HFF-Myc (cell line): ENCODE data around the gene AKAP5.

Experiments used
- DNase-seq: peaks from one replicate; pipeline ENCODE4 v3.0.0-alpha.2; 2011; ENCODE audit warnings: low read depth; ENCODE audit errors: extremely low read depth
- H3K4me3 ChIP-seq: replicated peaks from 2 replicates; pipeline ENCODE4 v1.5.1; 2011; ENCODE audit warnings: low read depth, mild to moderate bottlenecking, control low read depth, low read length
- TF ChIP-seq, protein P1 (sequence below): IDR thresholded peaks from 2 replicates; pipeline ENCODE4 v1.5.1; 2012; ENCODE audit warnings: mild to moderate bottlenecking, low read depth, low read length, control low read depth; ENCODE audit errors: missing control alignments

Gene AKAP5

GRCh38 chr14:64504897-64505794 lies 39.8 kb downstream of the AKAP5 start:
- H3K4me3 ChIP-seq = peak overlapping the region; percentile 84
- no peak for DNase-seq
- TF ChIP-seq, protein P1, sequence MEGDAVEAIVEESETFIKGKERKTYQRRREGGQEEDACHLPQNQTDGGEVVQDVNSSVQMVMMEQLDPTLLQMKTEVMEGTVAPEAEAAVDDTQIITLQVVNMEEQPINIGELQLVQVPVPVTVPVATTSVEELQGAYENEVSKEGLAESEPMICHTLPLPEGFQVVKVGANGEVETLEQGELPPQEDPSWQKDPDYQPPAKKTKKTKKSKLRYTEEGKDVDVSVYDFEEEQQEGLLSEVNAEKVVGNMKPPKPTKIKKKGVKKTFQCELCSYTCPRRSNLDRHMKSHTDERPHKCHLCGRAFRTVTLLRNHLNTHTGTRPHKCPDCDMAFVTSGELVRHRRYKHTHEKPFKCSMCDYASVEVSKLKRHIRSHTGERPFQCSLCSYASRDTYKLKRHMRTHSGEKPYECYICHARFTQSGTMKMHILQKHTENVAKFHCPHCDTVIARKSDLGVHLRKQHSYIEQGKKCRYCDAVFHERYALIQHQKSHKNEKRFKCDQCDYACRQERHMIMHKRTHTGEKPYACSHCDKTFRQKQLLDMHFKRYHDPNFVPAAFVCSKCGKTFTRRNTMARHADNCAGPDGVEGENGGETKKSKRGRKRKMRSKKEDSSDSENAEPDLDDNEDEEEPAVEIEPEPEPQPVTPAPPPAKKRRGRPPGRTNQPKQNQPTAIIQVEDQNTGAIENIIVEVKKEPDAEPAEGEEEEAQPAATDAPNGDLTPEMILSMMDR = no peak

DNA sequence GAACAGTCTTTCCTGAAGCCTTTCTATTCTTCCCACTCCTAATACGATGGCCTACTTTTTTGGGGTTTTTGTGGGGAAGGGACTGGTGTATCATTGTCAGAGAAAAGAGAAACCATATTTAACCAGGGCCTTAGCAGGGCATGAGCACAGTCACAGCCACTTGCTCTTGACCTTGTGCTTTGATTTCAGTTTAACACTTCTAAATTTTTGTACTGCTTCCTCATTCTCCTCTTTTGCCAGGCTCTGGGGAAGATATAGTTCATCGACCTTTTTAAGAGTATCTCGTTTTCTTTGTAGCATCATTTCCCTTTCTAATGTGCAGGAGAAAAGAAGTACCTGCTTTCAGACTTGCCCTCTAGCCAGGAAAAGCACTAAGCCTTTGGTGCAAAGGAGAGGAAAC lies 41.4 kb downstream of the AKAP5 start:
- no peak for DNase-seq
- TF ChIP-seq, protein P1 = no peak
- peak overlapping the region; percentile 84 for H3K4me3 ChIP-seq

DNA sequence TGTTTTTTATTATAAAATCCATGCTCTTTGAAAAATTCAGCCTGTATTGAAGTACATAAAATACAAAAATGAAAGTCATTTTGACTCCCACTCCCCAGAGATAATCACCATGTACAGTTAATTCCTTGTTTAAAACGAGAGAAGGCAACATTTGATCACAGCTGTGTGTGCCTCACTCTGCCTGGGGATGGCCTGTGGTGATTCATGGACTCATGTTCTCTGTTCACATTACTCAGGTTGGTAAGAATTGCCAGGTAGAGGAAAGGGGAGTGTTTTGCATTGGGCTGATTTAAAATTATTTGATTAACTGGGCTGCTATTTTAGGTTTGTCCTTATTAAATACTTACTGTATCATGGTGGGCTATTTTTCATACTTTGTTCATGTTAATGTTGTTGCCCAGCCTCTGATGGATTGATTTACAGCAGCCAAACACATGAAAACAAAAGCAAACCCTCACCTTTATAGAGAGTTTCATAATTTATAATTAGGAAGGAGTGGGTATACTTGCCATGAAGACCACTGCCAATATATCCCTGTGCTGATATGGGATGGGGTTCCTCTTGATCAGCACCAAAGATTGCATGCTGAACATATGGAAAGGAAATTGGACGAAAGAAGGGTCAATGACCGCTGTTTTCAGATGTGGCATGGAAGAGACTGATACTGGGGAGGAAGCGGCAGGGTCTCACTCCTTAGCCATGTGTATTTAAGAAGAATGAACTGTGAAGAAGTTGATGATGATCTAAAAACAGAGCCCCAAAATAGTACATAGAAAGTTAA lies 42.3 kb downstream of the AKAP5 start:
- TF ChIP-seq, protein P1 = no peak
- 0 out of 2 replicates have a peak overlapping the region, but pooled peaks have one; percentile 9 for H3K4me3 ChIP-seq
- DNase-seq = no peak

GRCh38 chr14:64508215-64508776 lies 43.0 kb downstream of the AKAP5 start:
- no peak for DNase-seq
- TF ChIP-seq, protein P1 = no peak
- no peak overlapping the region for H3K4me3 ChIP-seq

GRCh38 chr14:64509036-64509435 lies 43.7 kb downstream of the AKAP5 start:
- TF ChIP-seq, protein P1 = no peak
- H3K4me3 ChIP-seq = no peak overlapping the region
- DNase-seq = no peak

GRCh38 chr14:64510825-64511671 lies 45.7 kb downstream of the AKAP5 start:
- TF ChIP-seq, protein P1 = peak; percentile 90
- no peak overlapping the region for H3K4me3 ChIP-seq
- DNase-seq = peak; percentile 63
